Lung (tissue), 12 donors: ENCODE data around the gene BAX. TPM values are rescaled to one million over a fixed set of nuclear protein-coding genes. Genes with fewer than 3 reads are reported as not detected.

ENCODE experiments used
- ATAC-seq: fragments of 200-7000 bp; cut with Tn5 transposase; one replicate; pipeline ENCODE4 v1.9.1; 2020; ENCODE audit warnings: moderate number of reproducible peaks; ENCODE audit not compliant: insufficient read depth, low FRiP score
- DNase-seq, 3 donors: peaks; one replicate each; pipeline ENCODE4 v3.0.0-alpha.2; 2013 to 2017
- H3K27ac ChIP-seq, 2 donors: one replicate each; pipeline ENCODE4 v1.5.1; 2013; ENCODE audit warnings: mild to moderate bottlenecking in 2 of 2, moderate library complexity in 2 of 2, control low read depth in 1 of 2, inconsistent platforms in 1 of 2, low read depth in 1 of 2, low read length in 1 of 2
- H3K27me3 ChIP-seq, 3 donors: one replicate each; pipeline ENCODE4 v1.5.1; 2013; ENCODE audit warnings: low read length in 2 of 3; ENCODE audit not compliant: control insufficient read depth in 3 of 3, insufficient read depth in 3 of 3
- H3K36me3 ChIP-seq, 4 donors: one replicate each; pipeline ENCODE4 v1.5.1; 2013; ENCODE audit warnings: low read length in 4 of 4, mild to moderate bottlenecking in 1 of 4, moderate library complexity in 1 of 4; ENCODE audit not compliant: control insufficient read depth in 4 of 4, insufficient read depth in 4 of 4
- H3K4me1 ChIP-seq, 5 donors: one replicate each; pipeline ENCODE4 v1.5.1; 2013; ENCODE audit warnings: low read length in 5 of 5, mild to moderate bottlenecking in 2 of 5, moderate library complexity in 1 of 5; ENCODE audit not compliant: control insufficient read depth in 5 of 5, insufficient read depth in 5 of 5
- H3K4me3 ChIP-seq: one replicate; pipeline ENCODE4 v1.5.1; 2013; ENCODE audit warnings: mild to moderate bottlenecking, control low read depth, moderate library complexity
- H3K9ac ChIP-seq, 2 donors: one replicate each; pipeline ENCODE4 v1.5.1; 2013; ENCODE audit warnings: low read length in 2 of 2, control low read depth in 1 of 2; ENCODE audit not compliant: insufficient read depth in 1 of 2
- H3K9me3 ChIP-seq, 4 donors: one replicate each; pipeline ENCODE4 v1.5.1; 2013; ENCODE audit warnings: low read length in 3 of 4, mild to moderate bottlenecking in 1 of 4, moderate library complexity in 1 of 4; ENCODE audit not compliant: control insufficient read depth in 4 of 4, insufficient read depth in 3 of 4
- WGBS, 2 donors: extraction: QIAGEN DNeasy Blood & Tissue Kit; methylation state at CpG; one replicate each; pipeline ENCODE4 v1.1.7; 2013; 5-methylcytosine and 5-hydroxymethylcytosine counted together
- polyA plus RNA-seq, 2 donors: library from polyadenylated mRNA; stranded (reverse); fragments of 200-250 nt; gene quantifications; one replicate each; pipeline ENCODE4 v1.2.1, GENCODE V29; 2013
- total RNA-seq, 2 donors: library from RNA; depleted of rRNA in 1 of 2; stranded (reverse); fragments of >200 nt in 1 of 2; gene quantifications; one replicate each; pipeline ENCODE4 v1.2.1, GENCODE V29; 2014 to 2021
- TF ChIP-seq, protein P1 (sequence below): IDR thresholded peaks from 2 replicates; pipeline ENCODE4 v1.5.1; 2012; ENCODE audit warnings: mild to moderate bottlenecking; ENCODE audit errors: control extremely low read depth, extremely low read depth
- donor health status: control.
- donor health status: control.
- donor health status: Bipolar disorder and iron deficiency.
- donor health status: healthy.
- donor health status: DM: yes; HTN: yes; CAD: no.

Gene BAX
- total and polyA plus RNA-seq, 4 donors: 25.9 to 121 (median 104) TPM

DNA sequence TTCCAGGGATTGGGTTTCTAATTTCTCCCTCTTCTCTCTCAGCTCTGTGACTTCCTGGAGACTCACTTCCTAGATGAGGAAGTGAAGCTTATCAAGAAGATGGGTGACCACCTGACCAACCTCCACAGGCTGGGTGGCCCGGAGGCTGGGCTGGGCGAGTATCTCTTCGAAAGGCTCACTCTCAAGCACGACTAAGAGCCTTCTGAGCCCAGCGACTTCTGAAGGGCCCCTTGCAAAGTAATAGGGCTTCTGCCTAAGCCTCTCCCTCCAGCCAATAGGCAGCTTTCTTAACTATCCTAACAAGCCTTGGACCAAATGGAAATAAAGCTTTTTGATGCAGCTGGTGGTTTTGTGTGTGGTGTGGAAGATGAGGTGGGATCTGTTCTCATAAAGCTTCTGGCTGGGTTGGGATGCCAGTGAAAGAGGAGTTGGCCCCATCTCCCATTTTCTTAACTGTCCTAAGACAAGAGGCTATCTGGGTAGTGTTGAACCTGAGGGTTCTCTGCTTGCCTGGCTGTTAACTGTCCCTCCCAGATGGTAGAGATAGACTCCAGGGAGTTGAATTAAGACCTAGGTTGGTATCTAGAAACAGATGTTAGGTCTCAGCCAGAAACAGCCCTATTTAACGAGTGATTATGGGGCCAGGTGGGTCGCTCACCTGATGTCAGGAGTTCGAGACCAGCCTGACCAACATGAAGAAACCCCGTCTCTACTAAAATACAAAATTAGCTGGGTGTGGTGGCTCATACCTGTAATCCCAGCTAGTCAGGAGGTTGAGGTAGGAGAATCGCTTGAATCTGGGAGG, 12.1 kb downstream of the BAX start:
- peak overlapping the region; percentile 88 for H3K4me3 ChIP-seq
- H3K9me3 ChIP-seq: no peaks in the 10 kb centered on the region
- 68 to 74% methylated on average over 10 of the region's 10 CpGs for WGBS, 2 donors
- peaks cover 5 to 35% (median 16%) of the 10 kb centered on the region in 5 donors for H3K4me1 ChIP-seq
- H3K9ac ChIP-seq: peak overlapping the region in 1 of 2 donors; percentile 40
- no peaks in the 10 kb centered on the region for H3K27me3 ChIP-seq
- TF ChIP-seq, protein P1, sequence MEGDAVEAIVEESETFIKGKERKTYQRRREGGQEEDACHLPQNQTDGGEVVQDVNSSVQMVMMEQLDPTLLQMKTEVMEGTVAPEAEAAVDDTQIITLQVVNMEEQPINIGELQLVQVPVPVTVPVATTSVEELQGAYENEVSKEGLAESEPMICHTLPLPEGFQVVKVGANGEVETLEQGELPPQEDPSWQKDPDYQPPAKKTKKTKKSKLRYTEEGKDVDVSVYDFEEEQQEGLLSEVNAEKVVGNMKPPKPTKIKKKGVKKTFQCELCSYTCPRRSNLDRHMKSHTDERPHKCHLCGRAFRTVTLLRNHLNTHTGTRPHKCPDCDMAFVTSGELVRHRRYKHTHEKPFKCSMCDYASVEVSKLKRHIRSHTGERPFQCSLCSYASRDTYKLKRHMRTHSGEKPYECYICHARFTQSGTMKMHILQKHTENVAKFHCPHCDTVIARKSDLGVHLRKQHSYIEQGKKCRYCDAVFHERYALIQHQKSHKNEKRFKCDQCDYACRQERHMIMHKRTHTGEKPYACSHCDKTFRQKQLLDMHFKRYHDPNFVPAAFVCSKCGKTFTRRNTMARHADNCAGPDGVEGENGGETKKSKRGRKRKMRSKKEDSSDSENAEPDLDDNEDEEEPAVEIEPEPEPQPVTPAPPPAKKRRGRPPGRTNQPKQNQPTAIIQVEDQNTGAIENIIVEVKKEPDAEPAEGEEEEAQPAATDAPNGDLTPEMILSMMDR: no peak
- ATAC-seq: no peak
- H3K36me3 ChIP-seq: peaks cover 4 to 51% (median 20%) of the 10 kb centered on the region in 4 donors
- no peak for DNase-seq
- H3K27ac ChIP-seq: peak overlapping the region in 1 of 2 donors; percentile 79

DNA sequence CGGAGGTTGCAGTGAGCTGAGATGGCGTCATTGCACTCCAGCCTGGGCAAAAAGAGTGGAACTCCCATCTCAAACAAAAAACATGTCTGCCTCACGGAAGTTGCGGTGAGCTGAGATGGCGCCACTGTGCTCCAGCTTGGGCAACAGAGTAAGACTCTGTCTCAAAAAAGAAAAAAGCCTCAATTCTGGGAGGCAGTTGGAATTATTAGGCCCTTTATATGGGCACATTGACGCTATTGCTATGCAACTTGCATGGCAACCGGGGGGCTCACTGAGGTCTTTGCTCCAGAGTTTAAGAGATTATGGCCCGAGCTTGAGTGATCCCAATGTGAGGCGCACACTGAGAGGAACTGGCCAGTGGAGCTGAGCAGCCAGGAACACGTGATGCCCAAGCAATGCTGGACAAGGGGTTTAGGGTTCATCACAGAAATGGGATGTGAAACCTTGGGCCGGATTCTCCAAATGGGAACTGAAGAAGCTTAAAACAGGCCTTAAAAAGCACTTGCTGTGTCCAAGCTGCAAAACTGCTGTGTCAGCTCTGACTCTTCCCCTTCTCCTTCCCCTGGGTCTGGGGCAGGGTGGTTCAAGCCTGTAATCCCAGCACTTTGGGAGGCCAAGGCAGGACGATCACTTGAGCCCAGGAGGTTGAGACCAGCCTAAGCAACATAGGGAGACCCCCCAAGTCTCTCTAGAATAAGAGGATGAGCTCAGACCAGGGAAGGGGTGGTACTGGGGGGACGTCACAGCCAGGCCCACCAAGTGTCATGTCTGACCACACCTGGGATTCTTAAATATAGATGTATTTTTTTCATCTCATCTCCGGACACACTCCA, 12.9 kb downstream of the BAX start:
- TF ChIP-seq, protein P1: no peak
- H3K9me3 ChIP-seq: no peaks in the 10 kb centered on the region
- H3K27ac ChIP-seq: peak overlapping the region in 1 of 2 donors; percentile 79
- 60 to 71% methylated on average over 14 of the region's 14 CpGs for WGBS, 2 donors
- peak in 2 of 3 donors; percentile 29 to 39 for DNase-seq
- peaks cover 5 to 30% (median 16%) of the 10 kb centered on the region in 5 donors for H3K4me1 ChIP-seq
- peaks cover 5 to 51% (median 21%) of the 10 kb centered on the region in 4 donors for H3K36me3 ChIP-seq
- ATAC-seq: no peak
- H3K4me3 ChIP-seq: no peak overlapping the region
- no peaks in the 10 kb centered on the region for H3K27me3 ChIP-seq
- H3K9ac ChIP-seq: no peak overlapping the region

DNA sequence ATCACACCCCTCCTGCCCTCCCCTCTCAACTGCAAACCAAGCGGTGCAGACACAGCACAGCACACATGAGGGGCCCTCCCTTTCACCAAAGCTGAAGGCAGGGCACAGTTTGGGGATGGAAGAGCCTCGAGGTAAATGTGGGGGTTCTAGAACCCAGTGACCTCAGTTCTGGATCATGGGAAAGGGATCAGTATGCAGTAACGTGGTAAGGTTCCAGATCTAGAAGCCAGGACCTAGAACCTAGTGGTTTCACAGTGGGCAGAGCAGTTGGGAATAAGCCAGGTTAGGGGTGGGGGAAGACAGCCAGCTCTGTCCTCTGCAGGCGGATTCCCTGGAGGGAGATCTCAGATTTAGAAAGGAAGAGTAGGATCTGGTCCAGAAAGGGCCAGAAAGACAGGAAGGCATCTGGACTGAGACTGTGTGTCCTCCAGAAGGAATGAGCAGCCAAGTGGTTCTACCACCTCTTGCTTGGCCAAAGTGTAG, 13.5 kb downstream of the BAX start:
- Histone ChIP-seq H3K27ac (peak overlapping the region in 1 of 2 donors; percentile 55), H3K4me3 (no peak overlapping the region), H3K27me3 (no peaks in the 10 kb centered on the region), H3K4me1 (peaks cover 3 to 27% (median 14%) of the 10 kb centered on the region in 5 donors), H3K9me3 (no peaks in the 10 kb centered on the region), H3K36me3 (peaks cover 10 to 51% (median 22%) of the 10 kb centered on the region in 4 donors), H3K9ac (no peak overlapping the region)
- 66 to 76% methylated on average over 4 of the region's 4 CpGs for WGBS, 2 donors
- DNase-seq (no peak), ATAC-seq (no peak)
- TF ChIP-seq, protein P1: no peak
